ENCODE results near the gene PRM2.
"Not testable (repeated sequence)": the region's sequence is repeated elsewhere in the genome, so short reads cannot be mapped to it uniquely, and the experiment has no call there.

PRM2 gene

DNA sequence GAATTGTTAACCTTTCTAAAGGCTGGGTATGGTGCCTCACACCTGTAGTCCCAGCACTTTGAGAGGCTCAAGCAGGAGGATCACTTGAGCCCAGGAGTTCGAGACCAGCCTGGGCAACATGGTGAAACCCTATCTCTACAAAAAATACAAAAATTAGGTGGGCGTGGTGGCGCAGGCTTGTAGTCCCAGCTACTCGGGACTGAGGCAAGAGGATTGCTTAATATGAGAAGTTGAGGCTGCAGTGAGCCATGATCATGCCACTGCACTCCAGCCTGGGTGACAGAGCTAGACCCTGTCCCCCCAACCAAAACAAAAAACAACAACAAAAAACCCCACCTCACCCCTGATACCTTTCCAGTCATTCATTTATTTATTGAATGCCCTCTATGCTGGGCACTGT is 13.4 kb upstream of the PRM2 start:
- DNase-seq (ENCODE audit: low spot score): not testable (repeated sequence)

DNA sequence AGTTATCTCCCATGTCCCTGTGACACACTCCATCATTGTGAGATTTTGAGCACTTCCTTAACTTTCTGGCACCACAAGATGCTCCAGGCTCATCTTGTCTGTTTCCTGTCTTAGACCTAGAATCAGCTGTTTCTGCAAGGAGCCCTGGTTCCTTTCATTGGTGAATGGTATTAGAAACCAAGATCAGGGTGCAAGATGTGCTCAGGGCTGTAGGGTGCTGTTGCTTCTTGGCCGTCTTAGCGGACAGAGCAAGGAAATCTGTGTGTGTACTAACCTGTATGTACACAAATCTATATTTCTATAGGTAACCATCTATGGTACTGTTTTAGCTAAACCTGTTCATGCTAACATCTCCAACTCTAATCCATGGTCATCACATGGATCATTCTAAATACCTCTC is 12.9 kb upstream of the PRM2 start:
- DNase-seq (ENCODE audit: low spot score): no peak

- DNase-seq (ENCODE audit: low spot score): no peak
Measured at GRCh38 chr16:11285842-11286241, 9.6 kb upstream of the PRM2 start.

- DNase-seq (ENCODE audit: low spot score): no peak
Measured at GRCh38 chr16:11283820-11284248, 7.6 kb upstream of the PRM2 start.

GRCh38 chr16:11280616-11281522 is 4.6 kb upstream of the PRM2 start, which contains the start of gene PRM1:
Gene PRM1, minus strand, starts transcription at chr16:11281330. Its CDS starts 92 bp downstream, at chr16:11281238.
- no peak for DNase-seq (ENCODE audit: low spot score)

GRCh38 chr16:11278681-11279628 is 2.7 kb upstream of the PRM2 start:
- DNase-seq (ENCODE audit: low spot score): no peak

GRCh38 chr16:11277607-11278337 is 1.5 kb upstream of the PRM2 start:
- DNase-seq (ENCODE audit: low spot score): no peak

DNA sequence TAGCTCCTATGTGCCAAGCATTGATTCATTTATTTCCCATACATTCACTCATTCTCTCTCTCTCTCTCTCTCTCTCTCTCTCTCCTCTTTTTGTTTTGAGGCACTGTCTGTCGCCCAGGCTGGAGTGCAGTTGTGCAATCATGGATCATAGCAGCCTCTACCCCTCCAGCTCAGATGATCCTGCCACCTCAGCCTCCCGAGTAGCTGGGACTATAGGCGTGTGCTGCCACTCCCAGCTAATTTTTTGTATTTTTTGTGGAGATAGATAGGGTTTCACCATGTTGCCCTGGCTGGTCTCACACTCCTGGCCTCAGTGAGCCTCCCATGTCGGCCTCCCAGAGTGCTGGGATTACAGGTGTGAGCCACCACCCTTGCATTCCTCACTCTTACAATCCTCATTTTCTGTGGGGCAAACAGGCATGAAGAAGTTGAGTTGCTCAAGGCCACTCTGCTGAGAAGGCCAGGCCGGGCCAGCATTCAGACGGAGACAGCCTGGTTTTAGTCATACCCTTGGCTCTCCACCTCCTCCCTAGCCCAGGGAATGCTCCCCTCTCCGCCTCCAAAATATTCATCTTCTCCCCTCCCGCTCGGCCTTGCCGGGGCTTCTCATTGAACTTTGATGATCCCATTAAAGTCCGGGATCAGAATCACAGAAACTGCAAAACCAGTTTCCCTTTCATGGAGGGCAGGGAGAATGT is 765 bp upstream of the PRM2 start:
- no peak for DNase-seq (ENCODE audit: low spot score)

DNA sequence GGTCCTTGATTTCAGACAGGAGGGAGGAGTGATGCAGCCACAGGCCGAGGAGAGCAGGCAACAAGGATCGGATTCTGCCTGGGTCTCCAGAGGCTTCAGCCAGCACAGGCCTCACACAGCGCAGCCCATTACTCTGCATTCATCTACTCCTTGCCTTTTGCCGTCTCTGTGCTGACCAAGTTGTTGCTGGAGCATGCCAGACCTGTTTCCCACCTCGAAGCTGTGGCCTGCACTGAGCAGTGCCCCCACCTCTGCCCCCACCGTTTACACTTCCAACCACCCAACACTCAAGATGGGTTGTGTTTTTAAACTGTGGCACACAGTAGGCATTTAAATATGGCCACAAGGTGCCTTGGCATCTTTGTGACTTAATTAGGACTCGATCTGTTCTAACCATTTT is 1.3 kb downstream of the PRM2 start:
- DNase-seq (ENCODE audit: low spot score): no peak

DNA sequence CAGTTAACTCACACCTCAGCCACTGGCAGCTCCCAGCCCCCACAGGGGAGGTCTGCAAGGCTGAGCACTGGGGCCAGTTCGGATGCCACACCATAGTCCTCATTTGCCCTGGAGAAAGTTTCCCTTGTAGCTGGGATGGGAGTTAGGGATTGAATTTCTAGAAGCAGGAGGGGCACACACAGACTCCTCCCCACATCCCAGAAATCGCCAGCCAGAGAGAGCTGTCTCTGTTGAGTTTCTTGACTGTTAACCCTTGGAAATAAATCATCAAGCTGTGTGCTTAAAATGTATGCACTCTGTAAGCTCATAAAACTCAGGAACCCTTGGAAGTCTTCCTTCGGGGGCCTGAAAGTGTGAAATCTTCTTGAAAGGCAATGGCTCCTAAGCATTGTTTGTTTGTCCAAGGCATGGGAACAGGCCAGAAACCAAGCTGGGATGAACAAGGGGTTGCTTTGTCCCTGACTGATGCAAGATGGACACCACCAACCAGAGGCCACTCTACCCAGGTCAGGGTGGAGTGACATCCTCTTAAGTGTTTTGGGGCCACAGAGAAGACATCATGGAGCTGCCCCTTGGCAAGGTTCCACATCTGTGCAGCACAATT is 2.5 kb downstream of the PRM2 start:
- no peak for DNase-seq (ENCODE audit: low spot score)

- DNase-seq (ENCODE audit: low spot score): no peak
Measured at GRCh38 chr16:11272921-11273720, 3.2 kb downstream of the PRM2 start, which contains the start of gene PRM3. Gene PRM3, minus strand, starts transcription at chr16:11273629. Its CDS starts 34 bp downstream, at chr16:11273595.

DNA sequence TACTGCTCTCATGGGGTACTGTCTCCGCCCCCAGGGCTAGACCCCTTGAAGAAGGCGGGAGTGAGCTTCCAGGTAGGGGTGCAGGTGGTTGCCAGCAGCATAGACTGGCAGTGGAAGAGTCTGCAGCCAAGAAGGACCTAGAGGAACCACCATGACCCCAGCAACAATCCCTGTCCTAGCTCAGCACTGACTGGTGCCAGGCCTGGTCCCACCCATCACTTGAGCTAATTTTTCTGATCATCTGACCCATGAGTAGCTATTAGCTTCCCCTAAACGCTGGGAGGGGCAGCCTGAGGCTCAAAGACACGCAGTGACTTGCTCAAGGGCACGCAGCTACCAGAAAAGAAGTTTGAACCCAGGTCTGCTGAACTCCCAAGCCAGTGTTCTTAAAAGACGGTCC is 3.8 kb downstream of the PRM2 start:
- no peak for DNase-seq (ENCODE audit: low spot score)

DNA sequence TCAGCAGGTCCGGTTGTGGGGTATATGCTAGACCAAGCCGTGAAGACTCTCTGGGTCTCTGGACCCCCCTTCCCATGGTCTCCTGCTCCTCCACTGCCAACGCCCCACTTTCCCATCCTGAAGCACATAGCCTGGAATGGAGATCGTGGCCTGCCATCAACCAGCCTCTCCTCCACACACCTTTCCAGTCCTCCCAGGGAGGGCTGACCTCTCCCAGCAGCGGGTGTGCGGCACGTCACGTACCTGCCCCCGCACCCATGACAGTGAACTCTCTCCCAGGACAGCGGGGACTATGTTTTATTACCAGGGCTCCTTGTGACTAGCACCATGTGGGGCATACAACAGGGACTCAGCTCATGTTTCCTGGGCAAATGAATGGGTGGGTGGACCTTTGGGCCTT is 4.7 kb downstream of the PRM2 start:
- no peak for DNase-seq (ENCODE audit: low spot score)

- DNase-seq (ENCODE audit: low spot score): no peak
Measured at GRCh38 chr16:11270602-11271162, 5.6 kb downstream of the PRM2 start.

- DNase-seq (ENCODE audit: low spot score): no peak
Measured at GRCh38 chr16:11268921-11269375, 7.3 kb downstream of the PRM2 start, which contains the start of gene TNP2. Gene TNP2, minus strand, starts transcription at chr16:11269325. Its CDS starts 63 bp downstream, at chr16:11269262.

- no peak for DNase-seq (ENCODE audit: low spot score)
Measured at GRCh38 chr16:11265124-11265523, 11.2 kb downstream of the PRM2 start.

GRCh38 chr16:11264155-11264832 is 12.0 kb downstream of the PRM2 start:
- no peak for DNase-seq (ENCODE audit: low spot score)

GRCh38 chr16:11263737-11264136 is 12.5 kb downstream of the PRM2 start:
- DNase-seq (ENCODE audit: low spot score): no peak

DNA sequence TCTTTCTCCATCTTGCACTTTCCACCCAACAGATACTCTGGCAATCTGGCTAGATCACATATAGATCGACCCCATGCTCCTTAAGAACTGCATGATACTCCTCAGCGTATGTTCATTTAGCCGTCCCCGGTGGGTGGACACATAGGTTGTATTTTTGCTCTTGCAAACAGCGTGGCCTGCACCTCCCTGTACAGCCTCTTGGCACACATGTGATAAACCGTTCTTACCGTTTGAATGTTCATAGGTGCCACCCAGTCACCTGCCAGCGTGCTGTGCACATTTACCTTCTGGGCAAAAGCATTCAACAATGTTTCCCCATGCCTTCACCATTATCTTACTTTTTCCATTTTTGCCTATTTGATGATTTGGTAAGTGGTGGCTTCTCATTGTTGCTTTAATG is 13.4 kb downstream of the PRM2 start:
- DNase-seq (ENCODE audit: low spot score): no peak
